Measurements from ENCODE around the gene ADAM17. TPM values are rescaled to one million over a fixed set of nuclear protein-coding genes. Genes with fewer than 3 reads are reported as not detected.

Gene ADAM17
- total RNA-seq, 1 donor from 2014 or later: 23.3 TPM

DNA sequence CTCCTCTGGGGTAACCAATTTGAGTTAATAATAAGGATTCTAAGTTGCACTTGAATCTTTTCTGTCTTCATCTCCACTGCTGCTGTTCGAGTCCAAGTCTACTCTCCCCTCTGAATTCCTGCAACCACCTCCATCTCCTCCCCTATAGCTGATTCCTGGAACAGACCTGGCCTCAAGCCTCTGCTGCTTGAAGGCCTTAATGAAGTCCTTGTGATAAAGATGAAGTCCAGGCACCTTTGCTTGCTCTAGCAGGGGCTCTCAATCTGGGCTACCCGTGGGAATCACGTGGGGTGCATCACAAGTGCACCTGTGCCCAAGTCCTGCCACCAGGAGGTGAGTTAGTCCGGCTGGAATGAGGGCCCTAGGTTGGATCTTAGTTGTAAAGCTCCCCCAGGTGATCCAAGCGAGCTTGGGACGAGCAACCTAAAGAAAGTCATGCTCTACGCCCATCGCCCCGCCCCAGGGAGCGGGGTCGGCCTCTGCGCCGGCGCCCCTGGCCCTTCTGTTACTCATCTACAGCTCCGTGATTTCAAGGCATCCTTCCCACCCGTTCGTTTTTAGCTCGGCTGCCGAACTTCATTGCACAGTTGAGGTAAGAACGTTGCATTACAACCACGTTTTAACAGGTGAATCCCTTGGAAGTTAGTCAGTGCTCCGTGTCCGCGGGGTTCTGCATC is 82.2 kb downstream of the ADAM17 start:
- H3K9me3 Mint-ChIP-seq: peaks cover 6% of the 10 kb centered on the region
- peak overlapping the region; percentile 69 for H3K27ac Mint-ChIP-seq
- peak overlapping the region; percentile 74 for H3K4me3 Mint-ChIP-seq (ENCODE audit: low read depth)
- H3K27me3 Mint-ChIP-seq (ENCODE audit: low read depth): no peaks in the 10 kb centered on the region
- H3K4me1 Mint-ChIP-seq (ENCODE audit: low read depth): peaks cover 27% of the 10 kb centered on the region
- DNase-seq (ENCODE audit: low spot score): no peak
- peaks cover 58% of the 10 kb centered on the region for H3K36me3 Mint-ChIP-seq (ENCODE audit: low read depth)
- intact Hi-C loops (cut with micrococcal nuclease): loop anchor here (5.0 kb wide), 2 partner anchors 154 to 649 kb away; partner anchors contain the start of gene RRM2

DNA sequence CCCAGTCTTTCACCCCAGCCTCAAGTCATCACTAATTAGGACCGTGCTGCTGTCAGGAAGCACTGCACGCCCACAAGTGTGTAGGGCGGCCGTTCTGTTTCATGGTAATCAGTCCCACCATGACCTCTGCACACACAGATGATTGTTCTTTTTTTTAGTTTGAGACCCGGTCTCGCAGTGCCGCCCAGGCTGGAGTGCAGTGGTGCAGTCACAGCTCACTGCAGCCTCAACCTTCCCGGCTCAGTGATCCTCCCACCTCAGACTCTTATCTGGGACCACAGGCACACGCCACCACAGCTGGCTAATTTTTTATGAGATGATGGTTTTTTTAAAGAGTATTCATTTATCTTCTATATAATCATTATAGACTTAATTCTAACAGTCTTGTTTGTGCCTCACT is 83.1 kb downstream of the ADAM17 start:
- Mint-ChIP-seq H3K27me3 (ENCODE audit: low read depth) (no peaks in the 10 kb centered on the region), H3K4me3 (ENCODE audit: low read depth) (peak overlapping the region; percentile 20)
- intact Hi-C loops (cut with micrococcal nuclease): loop anchor here (5.0 kb wide), 2 partner anchors 155 to 650 kb away; partner anchors contain the start of gene RRM2

DNA sequence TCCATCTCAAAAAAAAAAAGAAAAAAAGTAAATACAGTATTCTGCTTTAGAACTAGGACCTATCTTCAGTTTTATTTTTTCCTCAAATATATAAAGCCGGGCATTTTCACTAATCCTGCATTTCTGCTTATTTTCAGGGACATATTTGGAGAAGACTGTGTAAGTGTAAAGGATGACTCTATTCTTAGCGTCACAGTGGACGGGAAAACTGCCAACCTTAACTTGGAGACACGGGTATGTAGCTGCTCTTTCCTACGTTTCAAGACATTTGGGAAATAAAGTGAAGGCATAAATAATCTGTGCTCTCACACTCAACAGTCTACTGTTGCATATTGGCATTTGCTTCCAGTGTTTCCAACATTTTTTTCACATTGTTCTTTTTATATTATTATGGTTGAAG is 84.4 kb downstream of the ADAM17 start:
- H3K27ac Mint-ChIP-seq: no peak overlapping the region
- H3K4me3 Mint-ChIP-seq (ENCODE audit: low read depth): no peak overlapping the region
- no peaks in the 10 kb centered on the region for H3K27me3 Mint-ChIP-seq (ENCODE audit: low read depth)
- intact Hi-C loops (cut with micrococcal nuclease): loop anchor here (5.0 kb wide), 2 partner anchors 156 to 651 kb away; partner anchors contain the start of gene RRM2
- H3K4me1 Mint-ChIP-seq (ENCODE audit: low read depth): peaks cover 13% of the 10 kb centered on the region
- peaks cover 45% of the 10 kb centered on the region for H3K36me3 Mint-ChIP-seq (ENCODE audit: low read depth)
- no peak for DNase-seq (ENCODE audit: low spot score)
- H3K9me3 Mint-ChIP-seq: peaks cover 2% of the 10 kb centered on the region

More for the DNA sequence above, 83.1 kb downstream of the ADAM17 start:
- no peak for DNase-seq (ENCODE audit: low spot score)
- H3K36me3 Mint-ChIP-seq (ENCODE audit: low read depth): peaks cover 50% of the 10 kb centered on the region
- H3K27ac Mint-ChIP-seq: peak overlapping the region; percentile 18
- peaks cover 6% of the 10 kb centered on the region for H3K9me3 Mint-ChIP-seq
- peaks cover 22% of the 10 kb centered on the region for H3K4me1 Mint-ChIP-seq (ENCODE audit: low read depth)

DNA sequence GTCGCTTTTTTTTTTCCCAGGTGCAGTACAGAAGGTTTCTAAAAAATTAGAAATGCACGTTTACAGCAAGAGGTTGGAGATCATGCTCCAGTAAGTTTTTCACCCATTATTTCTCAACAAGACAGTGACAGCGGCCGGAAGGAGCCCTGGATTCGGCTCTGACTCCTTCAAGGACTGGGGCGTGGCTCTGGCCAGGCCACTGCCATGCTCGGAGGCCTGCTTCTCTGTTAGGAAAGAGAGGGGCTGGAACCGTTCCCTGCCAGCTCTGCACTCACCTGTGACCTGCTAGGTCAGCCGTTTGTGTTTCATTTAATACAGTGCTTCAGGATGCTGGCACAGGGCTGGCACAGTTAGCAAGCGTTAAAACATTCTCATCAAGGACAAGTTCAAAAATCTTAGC is 87.9 kb downstream of the ADAM17 start:
- Mint-ChIP-seq H3K27ac (no peak overlapping the region), H3K4me3 (ENCODE audit: low read depth) (no peak overlapping the region), H3K36me3 (ENCODE audit: low read depth) (peaks cover 49% of the 10 kb centered on the region), H3K27me3 (ENCODE audit: low read depth) (no peaks in the 10 kb centered on the region), H3K9me3 (no peaks in the 10 kb centered on the region), H3K4me1 (ENCODE audit: low read depth) (peaks cover 8% of the 10 kb centered on the region)
- intact Hi-C loops (cut with micrococcal nuclease): no loop called here
- DNase-seq (ENCODE audit: low spot score): no peak

- no peak overlapping the region for H3K27ac Mint-ChIP-seq
- intact Hi-C loops (cut with micrococcal nuclease): no loop called here
- H3K4me1 Mint-ChIP-seq (ENCODE audit: low read depth): peaks cover 8% of the 10 kb centered on the region
- H3K27me3 Mint-ChIP-seq (ENCODE audit: low read depth): no peaks in the 10 kb centered on the region
- no peak for DNase-seq (ENCODE audit: low spot score)
- H3K36me3 Mint-ChIP-seq (ENCODE audit: low read depth): peaks cover 47% of the 10 kb centered on the region
- no peaks in the 10 kb centered on the region for H3K9me3 Mint-ChIP-seq
- H3K4me3 Mint-ChIP-seq (ENCODE audit: low read depth): no peak overlapping the region
These were observed 89.4 kb downstream of the ADAM17 start for GRCh38 chr2:9466147-9466683.

DNA sequence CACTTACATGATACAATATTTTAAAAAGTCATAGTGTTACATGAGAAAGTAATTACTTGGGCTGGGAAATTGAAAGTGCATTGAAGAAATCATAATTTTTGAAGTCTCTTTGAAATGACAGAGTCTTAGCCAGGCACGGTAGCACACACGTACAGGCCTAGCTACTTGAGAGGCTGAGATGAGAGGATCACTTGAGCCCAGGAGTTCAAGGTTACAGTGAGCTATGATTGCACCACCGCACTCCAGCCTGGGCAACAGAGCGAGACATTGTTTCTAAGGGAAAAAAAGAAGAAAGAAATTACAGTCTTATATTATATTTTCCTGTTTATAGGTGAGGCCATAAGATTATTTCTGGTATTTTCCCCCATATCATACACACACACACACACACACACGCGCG is 90.5 kb downstream of the ADAM17 start:
- H3K36me3 Mint-ChIP-seq (ENCODE audit: low read depth): peaks cover 52% of the 10 kb centered on the region
- no peaks in the 10 kb centered on the region for H3K27me3 Mint-ChIP-seq (ENCODE audit: low read depth)
- no peak overlapping the region for H3K4me3 Mint-ChIP-seq (ENCODE audit: low read depth)
- intact Hi-C loops (cut with micrococcal nuclease): no loop called here
- H3K27ac Mint-ChIP-seq: no peak overlapping the region
- peaks cover 8% of the 10 kb centered on the region for H3K4me1 Mint-ChIP-seq (ENCODE audit: low read depth)
- H3K9me3 Mint-ChIP-seq: no peaks in the 10 kb centered on the region
- DNase-seq (ENCODE audit: low spot score): no peak

DNA sequence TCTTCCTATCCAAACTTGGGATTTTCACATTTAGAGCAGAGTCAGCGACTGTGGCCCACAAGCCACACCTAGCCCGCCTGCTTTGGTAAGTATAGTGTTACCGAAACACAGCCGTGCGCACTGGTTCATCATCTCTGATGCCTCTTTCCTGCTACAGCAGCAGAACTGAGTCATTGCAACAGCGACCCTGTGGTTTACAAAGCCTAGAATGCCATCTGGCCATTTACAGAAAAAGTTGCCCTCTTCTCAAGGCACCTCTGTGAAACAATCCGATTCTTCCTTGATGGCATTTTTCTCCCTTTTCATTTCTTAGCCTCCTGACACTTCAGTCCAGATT is 92.0 kb downstream of the ADAM17 start:
- no peaks in the 10 kb centered on the region for H3K9me3 Mint-ChIP-seq
- DNase-seq (ENCODE audit: low spot score): no peak
- peak overlapping the region; percentile 66 for H3K27ac Mint-ChIP-seq
- no peaks in the 10 kb centered on the region for H3K27me3 Mint-ChIP-seq (ENCODE audit: low read depth)
- peaks cover 56% of the 10 kb centered on the region for H3K36me3 Mint-ChIP-seq (ENCODE audit: low read depth)
- intact Hi-C loops (cut with micrococcal nuclease): no loop called here
- no peak overlapping the region for H3K4me3 Mint-ChIP-seq (ENCODE audit: low read depth)
- H3K4me1 Mint-ChIP-seq (ENCODE audit: low read depth): peaks cover 8% of the 10 kb centered on the region

DNA sequence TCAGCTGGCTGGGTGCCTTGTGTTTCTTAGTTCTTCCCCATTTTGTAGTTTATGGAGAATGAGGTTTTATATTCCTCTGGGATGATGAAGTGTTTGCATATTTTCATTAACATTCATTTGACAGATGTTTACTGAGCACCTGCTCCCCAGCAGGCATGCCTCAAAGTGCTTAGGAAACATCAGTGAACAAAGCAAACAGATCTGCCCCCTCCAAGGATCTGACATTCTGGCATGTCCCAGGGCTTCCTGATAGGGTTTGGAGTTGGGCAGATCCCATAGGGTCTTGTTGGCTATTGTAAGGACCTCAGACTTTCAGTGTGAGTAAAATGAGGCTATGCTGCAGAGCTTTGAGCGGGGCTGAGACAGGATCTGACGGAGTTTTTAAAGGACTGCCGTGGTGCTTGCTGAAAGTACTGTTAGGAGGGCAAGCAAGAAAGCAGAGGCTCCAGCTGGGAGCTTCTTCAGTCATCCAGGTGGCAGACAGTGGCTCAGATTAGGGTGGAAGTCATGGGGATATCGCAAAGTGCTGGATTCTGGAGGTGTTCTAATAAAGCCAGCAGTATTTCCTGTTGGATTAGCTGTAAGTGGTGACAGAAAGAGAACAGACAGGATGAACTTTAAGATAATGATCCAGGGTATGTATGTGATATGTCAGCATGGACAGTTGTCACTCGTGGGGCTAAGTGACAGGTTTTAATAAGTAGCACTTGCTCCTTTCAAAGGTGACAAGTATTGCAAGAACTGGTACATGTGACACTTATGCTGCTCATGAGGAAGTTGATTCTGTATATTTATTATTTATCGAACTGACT is 92.5 kb downstream of the ADAM17 start:
- Mint-ChIP-seq H3K4me1 (ENCODE audit: low read depth) (peaks cover 8% of the 10 kb centered on the region), H3K27ac (no peak overlapping the region), H3K36me3 (ENCODE audit: low read depth) (peaks cover 58% of the 10 kb centered on the region), H3K27me3 (ENCODE audit: low read depth) (no peaks in the 10 kb centered on the region), H3K9me3 (no peaks in the 10 kb centered on the region), H3K4me3 (ENCODE audit: low read depth) (no peak overlapping the region)
- DNase-seq (ENCODE audit: low spot score): no peak
- intact Hi-C loops (cut with micrococcal nuclease): no loop called here

GRCh38 chr2:9462313-9462712 is 93.3 kb downstream of the ADAM17 start:
- H3K9me3 Mint-ChIP-seq: no peaks in the 10 kb centered on the region
- no peak overlapping the region for H3K27ac Mint-ChIP-seq
- peaks cover 61% of the 10 kb centered on the region for H3K36me3 Mint-ChIP-seq (ENCODE audit: low read depth)
- intact Hi-C loops (cut with micrococcal nuclease): no loop called here
- no peak overlapping the region for H3K4me3 Mint-ChIP-seq (ENCODE audit: low read depth)
- no peak for DNase-seq (ENCODE audit: low spot score)
- no peaks in the 10 kb centered on the region for H3K27me3 Mint-ChIP-seq (ENCODE audit: low read depth)
- H3K4me1 Mint-ChIP-seq (ENCODE audit: low read depth): peaks cover 8% of the 10 kb centered on the region

- Mint-ChIP-seq H3K27me3 (ENCODE audit: low read depth) (no peaks in the 10 kb centered on the region), H3K4me1 (ENCODE audit: low read depth) (peaks cover 8% of the 10 kb centered on the region), H3K4me3 (ENCODE audit: low read depth) (no peak overlapping the region), H3K36me3 (ENCODE audit: low read depth) (peaks cover 63% of the 10 kb centered on the region), H3K9me3 (no peaks in the 10 kb centered on the region), H3K27ac (no peak overlapping the region)
- DNase-seq (ENCODE audit: low spot score): no peak
- intact Hi-C loops (cut with micrococcal nuclease): no loop called here
These were observed 94.6 kb downstream of the ADAM17 start for GRCh38 chr2:9461079-9461478.

DNA sequence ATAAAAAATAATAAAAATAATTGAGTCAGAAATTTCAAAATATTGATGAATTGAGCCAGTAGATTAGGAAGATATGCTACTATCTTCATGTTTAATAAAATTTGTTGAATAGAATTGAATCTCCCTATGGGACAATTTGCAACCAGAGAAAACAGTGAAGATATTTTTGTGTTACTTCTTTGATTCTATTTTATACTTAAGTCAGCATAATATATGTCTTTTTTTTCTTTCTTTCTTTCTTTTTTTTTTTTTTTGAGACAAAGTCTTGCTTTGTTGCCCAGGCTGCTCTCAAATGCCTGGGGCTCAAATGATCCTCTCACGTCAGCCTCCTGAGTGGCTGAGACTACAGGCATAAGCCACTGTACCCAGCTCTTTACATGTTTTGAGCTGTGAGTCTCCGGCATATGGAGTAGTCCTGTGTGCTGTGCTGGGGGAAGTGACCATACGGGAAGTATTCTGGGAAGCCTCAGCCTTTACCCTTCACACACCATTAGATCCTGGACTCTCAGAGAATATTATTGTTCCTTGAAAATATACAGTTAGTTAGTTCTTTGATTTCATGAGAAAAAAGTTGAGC is 95.1 kb downstream of the ADAM17 start:
- H3K4me3 Mint-ChIP-seq (ENCODE audit: low read depth): no peak overlapping the region
- H3K27ac Mint-ChIP-seq: no peak overlapping the region
- no peaks in the 10 kb centered on the region for H3K9me3 Mint-ChIP-seq
- H3K36me3 Mint-ChIP-seq (ENCODE audit: low read depth): peaks cover 60% of the 10 kb centered on the region
- H3K27me3 Mint-ChIP-seq (ENCODE audit: low read depth): no peaks in the 10 kb centered on the region
- intact Hi-C loops (cut with micrococcal nuclease): no loop called here
- H3K4me1 Mint-ChIP-seq (ENCODE audit: low read depth): peaks cover 8% of the 10 kb centered on the region
- no peak for DNase-seq (ENCODE audit: low spot score)

DNA sequence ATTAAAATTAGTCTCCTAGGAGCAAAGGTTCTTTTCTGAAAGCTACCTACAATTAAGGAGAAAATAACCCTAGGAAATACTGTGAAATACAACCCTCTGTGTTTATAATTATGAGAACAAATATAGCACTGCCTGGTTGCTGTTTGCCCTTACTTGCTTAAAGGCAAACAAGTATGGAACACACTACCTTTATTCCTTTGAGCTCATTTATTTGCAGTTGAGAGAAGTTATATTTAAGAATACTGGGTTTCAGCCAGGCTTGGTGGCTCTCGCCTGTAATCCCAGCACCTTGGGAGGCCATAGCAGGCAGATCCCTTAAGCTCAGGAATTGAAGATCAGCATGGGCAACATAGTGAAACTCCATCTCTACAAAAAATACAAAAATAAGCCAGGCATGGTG is 104.4 kb downstream of the ADAM17 start:
- intact Hi-C loops (cut with micrococcal nuclease): no loop called here
- no peak overlapping the region for H3K27ac Mint-ChIP-seq
- no peaks in the 10 kb centered on the region for H3K4me1 Mint-ChIP-seq (ENCODE audit: low read depth)
- no peaks in the 10 kb centered on the region for H3K27me3 Mint-ChIP-seq (ENCODE audit: low read depth)
- H3K4me3 Mint-ChIP-seq (ENCODE audit: low read depth): no peak overlapping the region
- no peaks in the 10 kb centered on the region for H3K9me3 Mint-ChIP-seq
- peaks cover 47% of the 10 kb centered on the region for H3K36me3 Mint-ChIP-seq (ENCODE audit: low read depth)
- no peak for DNase-seq (ENCODE audit: low spot score)

GRCh38 chr2:9445089-9445488 is 110.5 kb downstream of the ADAM17 start:
- peaks cover 15% of the 10 kb centered on the region for H3K4me1 Mint-ChIP-seq (ENCODE audit: low read depth)
- peak overlapping the region; percentile 53 for H3K27ac Mint-ChIP-seq
- H3K36me3 Mint-ChIP-seq (ENCODE audit: low read depth): peaks cover 63% of the 10 kb centered on the region
- no peak for DNase-seq (ENCODE audit: low spot score)
- H3K27me3 Mint-ChIP-seq (ENCODE audit: low read depth): no peaks in the 10 kb centered on the region
- intact Hi-C loops (cut with micrococcal nuclease): no loop called here
- H3K9me3 Mint-ChIP-seq: no peaks in the 10 kb centered on the region
- no peak overlapping the region for H3K4me3 Mint-ChIP-seq (ENCODE audit: low read depth)
